Liver (tissue), 3 donors: ENCODE data around the gene VIL1.

ENCODE experiments used
- EGR1 ChIP-seq, 2 donors: IDR thresholded peaks; 2 replicates each; pipeline ENCODE4 v1.6.1; 2016 to 2018; ENCODE audit warnings: antibody characterized with exemption in 2 of 2, low read depth in 2 of 2
- FOXA1 ChIP-seq: IDR thresholded peaks from 2 replicates; pipeline ENCODE4 v1.6.1; 2016; ENCODE audit warnings: antibody characterized with exemption
- JUND ChIP-seq, 2 donors: IDR thresholded peaks; 2 replicates each; pipeline ENCODE4 v1.6.1; 2016; ENCODE audit warnings: antibody characterized with exemption in 2 of 2
- NR2F2 ChIP-seq: IDR thresholded peaks from 2 replicates; pipeline ENCODE4 v1.6.1; 2016; ENCODE audit warnings: antibody characterized with exemption
- RAD21 ChIP-seq, 2 donors: IDR thresholded peaks; 2 replicates each; pipeline ENCODE4 v1.6.1; 2016; ENCODE audit warnings: antibody characterized with exemption in 2 of 2, mild to moderate bottlenecking in 2 of 2
- RXRA ChIP-seq, 2 donors: IDR thresholded peaks; 2 replicates each; pipeline ENCODE4 v1.6.1; 2017 to 2018; ENCODE audit warnings: antibody characterized with exemption in 2 of 2, mild to moderate bottlenecking in 1 of 2
- TAF1 ChIP-seq: conservative IDR thresholded peaks from 2 replicates; pipeline ENCODE4 v1.6.1; 2016; ENCODE audit warnings: antibody characterized with exemption, mild to moderate bottlenecking
- YY1 ChIP-seq: IDR thresholded peaks from 2 replicates; pipeline ENCODE4 v1.6.1; 2016; ENCODE audit warnings: antibody characterized with exemption, mild to moderate bottlenecking
- TF ChIP-seq, protein P1 (sequence below): fragments of 150-350 bp; IDR thresholded peaks from 2 replicates; pipeline ENCODE4 v1.5.1; 2017; ENCODE audit warnings: improper control_type of control experiment, low read depth, low read length; ENCODE audit not compliant: missing input control
- TF ChIP-seq, protein P2 (sequence below): IDR thresholded peaks from 2 replicates; pipeline ENCODE4 v1.6.1; 2016; ENCODE audit warnings: antibody characterized with exemption
- TF ChIP-seq, protein P3 (sequence below): IDR thresholded peaks from 2 replicates; pipeline ENCODE4 v1.6.1; 2016; ENCODE audit warnings: antibody characterized with exemption
- TF ChIP-seq, protein P4 (sequence below): IDR thresholded peaks from 2 replicates; pipeline ENCODE4 v1.6.1; 2016; ENCODE audit warnings: antibody characterized with exemption
- donor health status: healthy.
- donor health status: healthy.

DNA sequence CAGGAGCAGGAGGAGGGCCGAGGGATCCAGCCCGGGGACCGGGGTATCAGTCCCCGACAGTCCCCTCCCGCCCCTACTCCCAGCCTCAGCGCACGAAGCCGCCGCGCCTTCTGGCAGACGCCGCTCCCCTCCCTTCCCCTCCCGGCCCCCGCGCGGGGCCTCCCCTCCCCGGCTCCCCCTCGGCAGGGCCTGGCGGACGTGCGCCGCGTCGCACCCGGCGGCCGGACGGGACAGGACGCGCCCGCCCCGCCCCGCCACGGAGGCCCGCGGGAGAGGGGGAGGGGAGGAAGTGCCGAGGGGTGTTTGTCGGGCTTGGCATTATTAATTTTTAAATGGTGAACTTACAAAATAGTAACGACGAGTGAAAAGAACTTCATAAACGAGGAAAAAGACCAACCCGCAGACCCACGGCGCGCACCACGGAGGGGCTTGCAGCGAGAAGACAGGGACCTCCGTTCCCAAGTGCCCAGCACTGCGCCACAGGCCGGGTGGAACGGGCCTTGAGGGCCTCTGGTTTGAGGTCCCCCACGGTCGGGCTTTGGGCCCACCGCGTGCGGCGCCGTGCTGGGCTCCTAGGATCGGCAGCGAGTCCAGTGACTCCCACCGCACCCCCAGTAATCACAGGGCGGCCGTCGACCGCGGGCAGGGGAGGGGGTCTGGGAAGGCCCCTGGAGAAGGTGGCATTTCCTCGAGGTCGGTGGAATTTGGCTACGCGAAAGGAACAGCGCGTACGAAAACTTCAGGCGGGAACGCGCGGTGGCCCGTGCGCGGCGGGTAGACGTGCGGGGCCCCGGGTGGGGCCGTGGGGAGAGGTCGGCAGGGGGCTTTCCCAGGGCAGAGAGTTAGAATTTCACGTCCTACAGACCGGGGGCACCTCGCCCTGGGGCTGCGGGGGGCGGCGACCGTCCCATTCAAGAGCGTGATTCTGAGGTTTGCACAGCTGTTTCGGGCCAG, 20.2 kb upstream of the VIL1 start:
- TF ChIP-seq, protein P1, sequence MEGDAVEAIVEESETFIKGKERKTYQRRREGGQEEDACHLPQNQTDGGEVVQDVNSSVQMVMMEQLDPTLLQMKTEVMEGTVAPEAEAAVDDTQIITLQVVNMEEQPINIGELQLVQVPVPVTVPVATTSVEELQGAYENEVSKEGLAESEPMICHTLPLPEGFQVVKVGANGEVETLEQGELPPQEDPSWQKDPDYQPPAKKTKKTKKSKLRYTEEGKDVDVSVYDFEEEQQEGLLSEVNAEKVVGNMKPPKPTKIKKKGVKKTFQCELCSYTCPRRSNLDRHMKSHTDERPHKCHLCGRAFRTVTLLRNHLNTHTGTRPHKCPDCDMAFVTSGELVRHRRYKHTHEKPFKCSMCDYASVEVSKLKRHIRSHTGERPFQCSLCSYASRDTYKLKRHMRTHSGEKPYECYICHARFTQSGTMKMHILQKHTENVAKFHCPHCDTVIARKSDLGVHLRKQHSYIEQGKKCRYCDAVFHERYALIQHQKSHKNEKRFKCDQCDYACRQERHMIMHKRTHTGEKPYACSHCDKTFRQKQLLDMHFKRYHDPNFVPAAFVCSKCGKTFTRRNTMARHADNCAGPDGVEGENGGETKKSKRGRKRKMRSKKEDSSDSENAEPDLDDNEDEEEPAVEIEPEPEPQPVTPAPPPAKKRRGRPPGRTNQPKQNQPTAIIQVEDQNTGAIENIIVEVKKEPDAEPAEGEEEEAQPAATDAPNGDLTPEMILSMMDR, result no peak
- TF ChIP-seq RXRA (IDR thresholded peaks at IDR 0.05) (no peak), EGR1 (IDR thresholded peaks at IDR 0.05; ENCODE audit: low read depth in 2 of 2) (no peak), TAF1 (no peak), RAD21 (IDR thresholded peaks at IDR 0.05) (no peak), FOXA1 (no peak), JUND (IDR thresholded peaks at IDR 0.05) (no peak), YY1 (no peak), NR2F2 (no peak)
- TF ChIP-seq, protein P2, sequence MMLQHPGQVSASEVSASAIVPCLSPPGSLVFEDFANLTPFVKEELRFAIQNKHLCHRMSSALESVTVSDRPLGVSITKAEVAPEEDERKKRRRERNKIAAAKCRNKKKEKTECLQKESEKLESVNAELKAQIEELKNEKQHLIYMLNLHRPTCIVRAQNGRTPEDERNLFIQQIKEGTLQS, result no peak
- TF ChIP-seq, protein P3, sequence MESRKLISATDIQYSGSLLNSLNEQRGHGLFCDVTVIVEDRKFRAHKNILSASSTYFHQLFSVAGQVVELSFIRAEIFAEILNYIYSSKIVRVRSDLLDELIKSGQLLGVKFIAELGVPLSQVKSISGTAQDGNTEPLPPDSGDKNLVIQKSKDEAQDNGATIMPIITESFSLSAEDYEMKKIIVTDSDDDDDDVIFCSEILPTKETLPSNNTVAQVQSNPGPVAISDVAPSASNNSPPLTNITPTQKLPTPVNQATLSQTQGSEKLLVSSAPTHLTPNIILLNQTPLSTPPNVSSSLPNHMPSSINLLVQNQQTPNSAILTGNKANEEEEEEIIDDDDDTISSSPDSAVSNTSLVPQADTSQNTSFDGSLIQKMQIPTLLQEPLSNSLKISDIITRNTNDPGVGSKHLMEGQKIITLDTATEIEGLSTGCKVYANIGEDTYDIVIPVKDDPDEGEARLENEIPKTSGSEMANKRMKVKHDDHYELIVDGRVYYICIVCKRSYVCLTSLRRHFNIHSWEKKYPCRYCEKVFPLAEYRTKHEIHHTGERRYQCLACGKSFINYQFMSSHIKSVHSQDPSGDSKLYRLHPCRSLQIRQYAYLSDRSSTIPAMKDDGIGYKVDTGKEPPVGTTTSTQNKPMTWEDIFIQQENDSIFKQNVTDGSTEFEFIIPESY, result no peak
- TF ChIP-seq, protein P4, sequence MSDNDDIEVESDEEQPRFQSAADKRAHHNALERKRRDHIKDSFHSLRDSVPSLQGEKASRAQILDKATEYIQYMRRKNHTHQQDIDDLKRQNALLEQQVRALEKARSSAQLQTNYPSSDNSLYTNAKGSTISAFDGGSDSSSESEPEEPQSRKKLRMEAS, result no peak
